ENCODE results near the gene ZNF407.

ZNF407 gene

DNA sequence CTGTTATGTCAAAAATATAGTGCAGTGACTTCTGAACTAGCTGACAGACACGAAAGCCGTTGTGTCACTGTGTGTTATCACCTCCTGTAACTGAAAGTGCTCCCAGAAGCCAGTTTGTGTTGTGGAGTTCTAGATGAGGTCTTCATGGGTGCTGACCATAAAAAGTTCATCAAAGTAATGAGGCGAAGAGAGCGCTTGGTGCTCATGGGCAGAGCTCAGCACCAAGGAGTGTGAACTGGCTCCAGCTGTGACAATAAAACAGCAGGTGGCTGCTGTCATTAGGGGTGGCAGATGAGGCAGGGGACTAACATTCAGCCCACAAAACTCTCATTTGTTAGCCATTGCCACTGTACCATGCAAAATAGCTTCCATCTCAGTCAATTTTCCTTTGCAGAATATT lies 151.1 kb downstream of the ZNF407 start:
- in situ Hi-C loops (cut with MboI; ENCODE audit: low sequenced_read_pairs), result no loop called here
- Histone ChIP-seq H3K4me1 (peaks cover 4% of the 10 kb centered on the region; the same call in 1 of the 2 replicates), H3K9me3 (no peaks in the 10 kb centered on the region), H3K4me3 (no peak overlapping the region), H3K36me3 (replicated peaks) (no peaks in the 10 kb centered on the region), H3K27me3 (ENCODE audit: low read depth) (no peaks in the 10 kb centered on the region)
- no peak for DNase-seq (ENCODE audit: low spot score in 2 of 2)

DNA sequence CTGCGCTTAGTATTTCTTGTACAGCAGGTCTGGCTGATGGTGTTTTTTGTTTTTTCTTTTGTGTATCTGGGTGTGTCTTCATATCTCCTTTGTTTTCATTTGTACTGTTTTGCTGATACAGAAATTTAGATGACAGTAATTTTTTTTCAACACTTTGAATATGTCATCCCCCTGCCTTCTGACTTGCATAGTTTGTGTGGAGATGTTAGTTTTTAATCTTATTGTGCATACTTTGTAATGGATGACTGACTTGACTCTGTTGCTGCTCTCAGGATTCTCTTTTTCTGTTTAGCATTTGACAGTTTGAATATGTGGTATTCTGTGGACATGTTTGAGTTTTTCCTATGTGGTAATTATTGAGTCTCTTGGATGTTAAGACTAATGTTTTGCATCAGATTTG lies 161.3 kb downstream of the ZNF407 start:
- in situ Hi-C loops (cut with MboI; ENCODE audit: low sequenced_read_pairs), result no loop called here
- no peaks in the 10 kb centered on the region for H3K36me3 ChIP-seq (replicated peaks)
- no peak overlapping the region for H3K4me3 ChIP-seq
- DNase-seq (ENCODE audit: low spot score in 2 of 2), result no peak
- H3K4me1 ChIP-seq, result no peaks in the 10 kb centered on the region
- H3K27me3 ChIP-seq (ENCODE audit: low read depth), result no peaks in the 10 kb centered on the region
- H3K9me3 ChIP-seq, result no peaks in the 10 kb centered on the region

DNA sequence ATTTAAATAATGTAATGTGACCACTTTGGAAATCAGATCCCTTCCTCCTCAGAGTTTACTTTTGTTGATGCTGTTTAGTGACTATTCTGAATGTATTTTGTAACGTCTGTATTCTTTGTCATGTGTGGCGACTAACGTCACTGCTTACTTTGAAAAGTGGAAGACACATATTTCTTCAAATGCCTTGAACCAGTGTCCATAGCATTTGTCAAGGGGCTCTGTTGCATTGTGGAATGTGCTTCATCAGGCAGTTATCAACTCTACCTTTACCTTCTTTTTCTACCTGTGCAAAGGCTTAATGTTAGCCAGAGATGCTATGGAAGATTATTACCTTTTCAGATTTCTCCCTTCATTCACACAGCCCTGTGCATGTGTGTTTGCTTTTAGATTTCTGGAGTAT lies 162.4 kb downstream of the ZNF407 start:
- Histone ChIP-seq H3K4me1 (no peaks in the 10 kb centered on the region), H3K4me3 (no peak overlapping the region), H3K27me3 (ENCODE audit: low read depth) (no peaks in the 10 kb centered on the region), H3K36me3 (replicated peaks) (no peaks in the 10 kb centered on the region), H3K9me3 (no peaks in the 10 kb centered on the region)
- in situ Hi-C loops (cut with MboI; ENCODE audit: low sequenced_read_pairs), result no loop called here
- DNase-seq (ENCODE audit: low spot score in 2 of 2), result no peak

DNA sequence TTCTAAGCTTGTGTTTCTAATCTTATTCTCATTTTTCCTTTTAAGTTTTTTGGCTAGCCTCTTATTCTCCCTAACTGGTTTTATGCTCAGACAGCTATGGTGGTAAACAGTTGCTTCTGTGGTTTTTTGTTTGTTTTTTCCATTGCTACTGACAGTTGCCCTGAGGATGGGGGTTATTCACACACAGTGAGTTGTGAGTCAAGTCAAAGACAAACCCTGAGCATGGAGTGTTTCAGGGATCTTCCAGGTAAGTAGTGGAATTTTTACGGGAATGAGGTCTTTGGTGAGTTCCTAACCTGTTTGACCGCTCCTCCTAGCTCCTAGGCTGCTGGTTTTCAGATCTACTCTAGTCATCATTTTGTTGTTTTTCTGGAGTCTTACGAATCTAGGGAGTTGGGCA lies 162.8 kb downstream of the ZNF407 start:
- Histone ChIP-seq H3K4me1 (no peaks in the 10 kb centered on the region), H3K27me3 (ENCODE audit: low read depth) (no peaks in the 10 kb centered on the region), H3K36me3 (replicated peaks) (no peaks in the 10 kb centered on the region), H3K9me3 (no peaks in the 10 kb centered on the region), H3K4me3 (no peak overlapping the region)
- in situ Hi-C loops (cut with MboI; ENCODE audit: low sequenced_read_pairs), result no loop called here
- DNase-seq (ENCODE audit: low spot score in 2 of 2), result no peak

DNA sequence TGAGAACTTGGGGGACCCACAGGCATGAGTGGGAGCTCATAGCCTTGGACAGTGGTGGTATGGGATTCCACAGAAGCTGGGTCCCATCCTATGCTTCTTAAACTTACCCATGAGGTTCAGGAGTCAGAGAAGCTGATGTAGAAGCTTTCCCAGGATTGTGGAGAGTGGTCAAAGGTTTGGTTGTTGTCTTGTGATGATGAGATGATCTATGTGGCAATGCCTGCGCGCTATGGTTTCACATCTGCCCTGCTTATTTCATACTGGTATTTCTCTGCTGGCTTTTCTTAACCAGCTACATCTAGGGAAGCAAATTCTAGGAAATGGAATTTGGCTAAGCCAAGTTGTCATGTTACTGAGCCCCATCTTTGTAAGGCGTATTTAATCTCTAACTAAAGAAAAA lies 168.6 kb downstream of the ZNF407 start:
- Histone ChIP-seq H3K4me1 (no peaks in the 10 kb centered on the region), H3K27me3 (ENCODE audit: low read depth) (no peaks in the 10 kb centered on the region), H3K9me3 (no peaks in the 10 kb centered on the region), H3K36me3 (replicated peaks) (no peaks in the 10 kb centered on the region), H3K4me3 (no peak overlapping the region)
- DNase-seq (ENCODE audit: low spot score in 2 of 2), result no peak
- in situ Hi-C loops (cut with MboI; ENCODE audit: low sequenced_read_pairs), result no loop called here

DNA sequence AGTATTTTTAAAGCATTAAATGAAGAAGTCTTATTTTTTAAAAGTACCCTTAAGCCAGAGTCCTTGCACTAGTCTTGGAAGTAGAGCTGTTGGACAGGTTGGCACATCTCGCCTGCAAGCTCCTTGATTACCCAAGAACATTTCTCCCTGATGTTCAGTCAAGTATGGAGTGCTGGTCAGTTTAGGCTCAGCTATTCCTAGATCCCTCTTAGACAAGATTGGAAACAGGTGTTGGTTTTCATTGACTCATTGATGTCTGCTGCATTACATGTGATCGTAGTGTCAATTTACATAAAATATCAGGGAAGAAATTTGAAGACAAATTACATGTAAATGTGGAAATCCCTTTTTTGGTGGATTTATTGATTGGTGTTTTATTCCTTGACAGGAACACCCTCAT lies 170.4 kb downstream of the ZNF407 start:
- H3K4me1 ChIP-seq, result no peaks in the 10 kb centered on the region
- no peak for DNase-seq (ENCODE audit: low spot score in 2 of 2)
- H3K36me3 ChIP-seq (replicated peaks), result no peaks in the 10 kb centered on the region
- no peaks in the 10 kb centered on the region for H3K9me3 ChIP-seq
- in situ Hi-C loops (cut with MboI; ENCODE audit: low sequenced_read_pairs), result no loop called here
- no peak overlapping the region for H3K4me3 ChIP-seq
- H3K27me3 ChIP-seq (ENCODE audit: low read depth), result no peaks in the 10 kb centered on the region

DNA sequence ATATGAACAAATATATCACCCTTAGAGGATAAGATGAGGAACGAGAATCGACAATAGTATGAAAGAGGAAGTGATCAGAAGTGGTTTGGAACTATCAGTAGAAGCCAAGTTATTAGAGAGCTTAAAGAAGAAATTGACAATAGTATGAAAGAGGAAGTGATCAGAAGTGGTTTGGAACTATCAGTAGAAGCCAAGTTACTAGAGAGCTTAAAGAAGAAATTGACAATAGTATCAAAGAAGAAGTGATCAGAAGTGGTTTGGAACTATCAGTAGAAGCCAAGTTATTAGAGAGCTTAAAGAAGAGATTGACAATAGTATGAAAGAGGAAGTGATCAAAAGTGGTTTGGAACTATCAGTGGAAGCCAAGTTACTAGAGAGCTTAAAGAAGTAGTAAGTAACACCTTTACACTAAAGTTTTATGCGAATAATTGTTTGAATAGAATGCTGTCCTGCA lies 175.5 kb downstream of the ZNF407 start:
- no peaks in the 10 kb centered on the region for H3K9me3 ChIP-seq
- H3K36me3 ChIP-seq (replicated peaks), result no peaks in the 10 kb centered on the region
- H3K4me1 ChIP-seq, result no peaks in the 10 kb centered on the region
- DNase-seq (ENCODE audit: low spot score in 2 of 2), result no peak
- in situ Hi-C loops (cut with MboI; ENCODE audit: low sequenced_read_pairs), result no loop called here
- no peaks in the 10 kb centered on the region for H3K27me3 ChIP-seq (ENCODE audit: low read depth)
- no peak overlapping the region for H3K4me3 ChIP-seq

DNA sequence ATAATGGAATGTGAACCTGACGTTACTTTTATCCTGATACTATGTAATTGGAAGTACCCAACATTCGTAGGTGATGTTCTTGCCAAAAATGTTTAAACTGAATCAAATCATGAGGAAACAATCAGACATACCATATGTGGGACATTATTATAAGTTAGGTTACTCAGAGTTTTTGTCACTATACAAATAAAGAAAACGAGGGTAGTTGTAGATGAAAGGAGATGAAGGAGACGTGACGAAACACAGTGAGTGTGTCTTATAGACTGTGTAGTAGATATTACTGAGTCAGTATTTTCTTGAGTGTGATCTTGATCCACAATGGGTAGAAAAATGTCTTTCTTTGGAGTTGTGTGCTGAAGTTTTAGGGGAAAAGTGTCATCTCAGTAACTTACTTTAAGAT lies 176.8 kb downstream of the ZNF407 start:
- no peak for DNase-seq (ENCODE audit: low spot score in 2 of 2)
- no peaks in the 10 kb centered on the region for H3K4me1 ChIP-seq
- no peak overlapping the region for H3K4me3 ChIP-seq
- H3K27me3 ChIP-seq (ENCODE audit: low read depth), result no peaks in the 10 kb centered on the region
- H3K9me3 ChIP-seq, result no peaks in the 10 kb centered on the region
- no peaks in the 10 kb centered on the region for H3K36me3 ChIP-seq (replicated peaks)
- in situ Hi-C loops (cut with MboI; ENCODE audit: low sequenced_read_pairs), result no loop called here

DNA sequence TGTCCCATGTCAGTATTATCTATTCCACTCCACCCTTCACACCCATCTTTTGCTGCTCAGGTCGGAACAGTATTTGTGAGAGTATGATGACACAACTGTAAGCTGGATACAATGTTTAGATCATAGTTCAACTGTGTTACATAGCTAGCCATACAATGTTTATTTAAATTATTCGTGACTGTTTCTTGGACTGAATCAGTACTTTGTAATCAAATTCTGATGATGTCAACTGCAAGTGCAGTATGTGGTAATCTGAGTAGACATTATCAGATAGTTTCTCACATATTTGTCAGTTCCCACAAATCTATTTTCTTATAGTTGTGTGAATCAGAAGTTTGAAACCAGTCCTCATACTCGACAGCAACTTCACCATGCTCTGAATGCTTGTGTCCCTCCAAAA lies 177.6 kb downstream of the ZNF407 start:
- H3K4me1 ChIP-seq, result no peaks in the 10 kb centered on the region
- no peaks in the 10 kb centered on the region for H3K27me3 ChIP-seq (ENCODE audit: low read depth)
- in situ Hi-C loops (cut with MboI; ENCODE audit: low sequenced_read_pairs), result no loop called here
- H3K9me3 ChIP-seq, result no peaks in the 10 kb centered on the region
- DNase-seq (ENCODE audit: low spot score in 2 of 2), result no peak
- no peak overlapping the region for H3K4me3 ChIP-seq
- H3K36me3 ChIP-seq (replicated peaks), result no peaks in the 10 kb centered on the region

DNA sequence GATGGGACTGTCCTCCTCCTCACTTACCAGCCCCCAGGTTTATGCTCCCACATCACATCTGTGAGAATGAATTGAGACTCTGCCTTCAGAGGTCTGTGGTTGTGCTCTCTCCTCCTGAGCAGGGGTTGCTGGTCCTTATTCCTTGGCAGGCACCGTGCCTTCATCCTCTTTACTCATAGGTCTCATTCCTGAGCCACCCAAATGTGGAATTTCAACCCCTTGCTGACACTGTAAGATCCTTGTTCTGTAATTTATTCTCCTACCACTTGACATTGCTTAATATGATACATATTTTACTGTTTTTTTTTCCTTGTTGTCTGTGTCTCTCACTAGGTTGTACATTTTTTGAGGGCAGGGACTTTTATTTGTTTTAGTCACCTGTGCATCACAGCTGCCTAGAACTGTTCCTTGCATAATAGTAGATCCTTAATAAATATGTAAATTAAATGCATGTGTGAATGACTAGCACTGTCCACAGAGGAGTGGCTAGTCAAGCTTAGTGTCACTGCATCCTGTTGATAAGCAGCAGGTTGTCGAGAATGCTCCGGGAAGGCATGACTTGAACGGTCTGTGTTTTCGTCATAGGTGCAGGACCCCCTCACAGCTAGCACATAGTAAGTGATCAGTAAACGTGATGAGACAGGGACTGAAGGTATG lies 180.6 kb downstream of the ZNF407 start:
- in situ Hi-C loops (cut with MboI; ENCODE audit: low sequenced_read_pairs), result no loop called here
- no peaks in the 10 kb centered on the region for H3K4me1 ChIP-seq

DNA sequence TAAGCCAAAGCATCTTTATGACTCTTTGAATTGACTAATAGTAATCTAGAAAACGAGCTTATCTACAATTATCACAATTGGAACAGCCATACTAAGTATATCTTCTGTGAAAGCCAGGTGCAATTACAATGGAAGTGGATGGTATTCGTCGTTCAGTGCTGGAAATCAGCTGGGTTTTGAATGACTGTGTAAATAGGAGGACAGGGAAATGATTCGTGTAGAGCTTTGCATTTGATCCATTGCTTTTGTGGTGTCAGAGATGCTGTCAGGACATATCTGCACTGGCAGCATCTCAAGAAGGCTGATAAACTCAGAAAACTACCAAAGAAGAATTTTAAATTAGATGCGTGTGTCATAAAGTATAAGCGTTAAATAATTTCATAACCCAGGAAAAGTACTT lies 187.1 kb downstream of the ZNF407 start:
- Histone ChIP-seq H3K9me3 (no peaks in the 10 kb centered on the region), H3K4me3 (no peak overlapping the region), H3K27me3 (ENCODE audit: low read depth) (no peaks in the 10 kb centered on the region), H3K36me3 (replicated peaks) (no peaks in the 10 kb centered on the region), H3K4me1 (no peaks in the 10 kb centered on the region)
- in situ Hi-C loops (cut with MboI; ENCODE audit: low sequenced_read_pairs), result no loop called here
- DNase-seq (ENCODE audit: low spot score in 2 of 2), result no peak

More for the DNA sequence above, 180.6 kb downstream of the ZNF407 start:
- Histone ChIP-seq H3K36me3 (replicated peaks) (no peaks in the 10 kb centered on the region), H3K4me3 (no peak overlapping the region), H3K9me3 (no peaks in the 10 kb centered on the region), H3K27me3 (ENCODE audit: low read depth) (no peaks in the 10 kb centered on the region)
- no peak for DNase-seq (ENCODE audit: low spot score in 2 of 2)

DNA sequence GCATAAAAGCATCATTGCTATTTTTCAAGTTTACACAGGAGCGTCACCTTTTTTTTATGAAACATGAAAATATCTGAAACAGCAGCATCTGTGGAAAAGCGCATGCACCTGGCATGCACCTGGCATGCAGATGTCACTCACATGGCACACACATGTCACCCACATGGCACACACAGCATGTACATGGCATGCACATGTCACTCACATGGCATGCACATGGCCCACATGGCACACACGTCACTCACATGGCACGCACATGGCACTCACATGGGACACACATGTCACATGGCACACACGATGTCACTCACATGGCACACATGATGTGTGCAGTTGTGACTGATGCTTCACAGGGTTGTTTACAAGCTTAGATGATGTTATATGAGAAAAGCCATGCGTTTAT lies 188.0 kb downstream of the ZNF407 start:
- in situ Hi-C loops (cut with MboI; ENCODE audit: low sequenced_read_pairs), result no loop called here

DNA sequence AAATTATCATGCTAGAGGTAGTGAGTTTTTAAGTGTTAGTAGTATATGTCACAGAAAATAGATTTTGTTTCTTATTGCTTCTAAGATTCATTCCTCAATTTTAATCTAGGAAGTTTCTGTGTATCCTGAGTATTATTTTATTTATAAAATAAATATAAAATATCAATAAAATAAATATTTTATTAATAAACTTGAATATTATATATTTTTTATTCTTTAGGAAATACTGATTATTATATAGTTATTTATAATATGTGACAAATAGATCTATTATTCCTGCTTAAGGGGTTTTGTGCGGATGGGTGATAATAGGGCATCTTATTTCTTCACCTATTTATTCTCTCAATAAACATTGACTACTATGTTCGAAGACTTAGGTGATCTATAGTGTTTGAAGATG lies 191.0 kb downstream of the ZNF407 start:
- H3K4me3 ChIP-seq, result no peak overlapping the region
- no peaks in the 10 kb centered on the region for H3K9me3 ChIP-seq
- DNase-seq (ENCODE audit: low spot score in 2 of 2), result no peak
- in situ Hi-C loops (cut with MboI; ENCODE audit: low sequenced_read_pairs), result no loop called here
- no peaks in the 10 kb centered on the region for H3K36me3 ChIP-seq (replicated peaks)
- H3K4me1 ChIP-seq, result no peaks in the 10 kb centered on the region
- no peaks in the 10 kb centered on the region for H3K27me3 ChIP-seq (ENCODE audit: low read depth)

More for the DNA sequence above, 188.0 kb downstream of the ZNF407 start:
- Histone ChIP-seq H3K4me1 (no peaks in the 10 kb centered on the region), H3K9me3 (no peaks in the 10 kb centered on the region), H3K36me3 (replicated peaks) (no peaks in the 10 kb centered on the region), H3K27me3 (ENCODE audit: low read depth) (no peaks in the 10 kb centered on the region), H3K4me3 (no peak overlapping the region)
- DNase-seq (ENCODE audit: low spot score in 2 of 2), result no peak

DNA sequence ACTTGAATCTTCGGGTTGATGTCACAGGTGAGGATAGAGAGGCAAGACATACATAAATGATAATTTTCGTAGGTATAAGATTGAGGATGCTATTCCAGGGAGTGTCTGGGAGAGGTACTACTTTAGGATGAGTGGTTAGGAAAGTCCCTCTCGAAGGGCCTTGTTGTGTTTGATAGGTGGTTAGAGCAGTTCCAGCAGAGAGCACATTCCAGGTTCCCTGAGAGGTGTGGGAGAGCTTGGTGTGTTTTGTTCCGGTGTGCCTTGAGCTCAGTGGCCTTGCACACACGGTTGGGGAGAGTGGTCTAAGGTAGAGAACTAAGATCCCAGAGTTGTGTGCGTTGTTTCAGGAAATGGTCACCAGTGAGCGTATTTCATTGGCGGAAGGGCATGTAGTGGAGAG lies 191.4 kb downstream of the ZNF407 start:
- Histone ChIP-seq H3K27me3 (ENCODE audit: low read depth) (no peaks in the 10 kb centered on the region), H3K9me3 (no peaks in the 10 kb centered on the region), H3K4me3 (no peak overlapping the region), H3K36me3 (replicated peaks) (no peaks in the 10 kb centered on the region), H3K4me1 (no peaks in the 10 kb centered on the region)
- in situ Hi-C loops (cut with MboI; ENCODE audit: low sequenced_read_pairs), result no loop called here
- DNase-seq (ENCODE audit: low spot score in 2 of 2), result no peak

DNA sequence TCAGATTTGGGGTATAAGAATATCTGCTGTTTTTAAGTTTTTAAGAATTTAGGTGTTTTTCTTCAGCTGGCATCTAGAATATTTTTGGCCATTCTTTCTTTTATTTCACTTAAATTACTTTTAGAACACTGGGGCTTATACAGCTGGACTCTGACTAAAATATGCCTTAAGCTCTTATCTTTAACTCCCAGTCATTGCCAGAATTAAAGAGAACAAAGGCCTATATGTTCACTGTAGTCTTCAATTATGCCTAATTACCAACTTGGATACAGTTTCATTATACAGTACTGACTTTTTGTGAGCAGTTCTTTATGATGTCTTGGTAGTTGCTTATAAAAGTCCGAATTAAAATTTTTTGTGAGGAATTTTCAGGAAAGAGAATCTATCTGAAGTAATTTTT lies 192.8 kb downstream of the ZNF407 start:
- H3K4me1 ChIP-seq, result no peaks in the 10 kb centered on the region
- no peaks in the 10 kb centered on the region for H3K27me3 ChIP-seq (ENCODE audit: low read depth)
- no peak for DNase-seq (ENCODE audit: low spot score in 2 of 2)
- H3K36me3 ChIP-seq (replicated peaks), result no peaks in the 10 kb centered on the region
- no peaks in the 10 kb centered on the region for H3K9me3 ChIP-seq
- in situ Hi-C loops (cut with MboI; ENCODE audit: low sequenced_read_pairs), result no loop called here
- no peak overlapping the region for H3K4me3 ChIP-seq
